T follicular helper cell (primary cell): Measurements from ENCODE around the gene THSD7A.

ENCODE experiments used
- DNase-seq: peaks from one replicate; pipeline ENCODE4 v3.0.0-alpha.2; 2020; ENCODE audit warnings: low read depth

The THSD7A gene

DNA sequence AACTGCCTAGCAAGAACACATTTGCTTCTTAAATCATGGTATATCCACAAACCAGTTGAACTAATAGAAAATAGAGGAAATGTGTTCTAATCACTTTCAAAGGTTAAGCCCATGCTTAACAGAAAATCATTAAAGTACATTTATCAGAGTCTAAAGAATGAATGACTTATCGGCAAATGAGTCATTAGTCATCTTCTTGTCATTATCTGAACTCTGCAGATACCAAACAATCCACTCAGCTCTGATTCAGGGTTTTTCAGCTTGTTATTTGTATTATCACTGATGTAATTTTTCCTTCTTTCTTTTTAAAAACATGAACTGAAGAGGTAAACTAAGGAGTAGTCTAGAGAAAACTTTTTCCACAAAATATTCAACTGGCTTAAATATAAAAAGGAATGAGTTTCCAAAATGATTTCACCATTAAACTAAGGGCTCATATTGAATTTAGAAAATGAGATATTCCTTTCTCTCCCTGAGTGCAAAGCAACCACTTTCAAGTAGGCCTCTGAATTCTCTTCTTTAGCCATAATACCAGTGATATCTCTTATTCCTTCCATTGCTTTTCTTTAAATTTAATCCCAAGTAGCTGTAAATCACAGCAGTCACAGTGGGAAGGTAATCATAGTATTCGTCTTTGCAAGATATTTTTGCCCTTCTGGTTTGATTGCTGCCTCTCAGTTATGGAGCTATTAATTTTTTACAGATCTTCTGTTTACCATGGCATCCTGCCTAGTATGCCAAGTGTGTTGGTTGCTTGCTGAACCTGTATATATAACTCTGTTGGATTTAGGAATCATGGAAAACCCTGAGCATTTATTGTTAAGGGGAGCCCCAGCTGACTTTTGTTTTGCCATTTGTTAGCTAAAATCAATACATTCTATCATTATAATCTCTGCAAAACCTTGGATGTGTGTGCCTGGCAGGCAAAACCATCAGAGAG, 125.1 kb downstream of the THSD7A start:
- no peak for DNase-seq

DNA sequence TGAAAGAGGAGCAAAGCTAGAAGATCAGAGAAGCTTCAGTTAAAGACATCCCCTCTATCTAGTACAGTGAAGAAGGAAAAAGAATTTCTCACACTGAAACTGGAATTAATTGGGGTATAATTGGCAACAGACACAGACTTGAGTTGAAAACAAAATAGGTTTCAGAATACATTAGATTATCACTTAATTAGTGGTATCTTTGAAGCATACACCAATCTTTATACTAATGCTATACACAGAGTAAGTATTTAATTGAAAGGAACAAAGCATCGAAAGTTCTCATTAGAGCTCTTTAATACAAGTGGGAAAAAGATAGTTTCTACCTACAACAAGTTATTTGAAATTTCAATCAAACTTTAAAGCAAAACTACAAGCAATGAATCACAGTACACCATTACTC, 128.2 kb downstream of the THSD7A start:
- DNase-seq = no peak

DNA sequence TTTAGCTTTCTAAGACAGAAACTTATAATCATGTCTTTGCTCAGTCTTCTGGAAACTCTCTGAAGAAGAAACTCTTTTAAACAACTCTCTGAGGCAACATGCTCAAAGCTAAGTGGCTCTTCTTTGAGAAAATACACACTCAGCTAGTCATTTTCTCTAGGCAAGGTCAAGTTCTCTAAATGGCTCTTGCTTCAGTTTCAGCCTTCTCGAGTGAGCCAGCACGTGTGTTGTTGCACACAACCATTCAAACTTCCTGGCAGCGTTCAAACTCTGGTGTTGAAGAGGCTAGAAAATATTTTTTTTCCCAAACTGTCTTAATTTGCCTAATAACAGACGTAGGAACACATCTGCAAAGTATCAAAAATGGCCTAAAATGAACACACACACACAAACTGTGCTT, 129.1 kb downstream of the THSD7A start:
- DNase-seq = no peak

DNA sequence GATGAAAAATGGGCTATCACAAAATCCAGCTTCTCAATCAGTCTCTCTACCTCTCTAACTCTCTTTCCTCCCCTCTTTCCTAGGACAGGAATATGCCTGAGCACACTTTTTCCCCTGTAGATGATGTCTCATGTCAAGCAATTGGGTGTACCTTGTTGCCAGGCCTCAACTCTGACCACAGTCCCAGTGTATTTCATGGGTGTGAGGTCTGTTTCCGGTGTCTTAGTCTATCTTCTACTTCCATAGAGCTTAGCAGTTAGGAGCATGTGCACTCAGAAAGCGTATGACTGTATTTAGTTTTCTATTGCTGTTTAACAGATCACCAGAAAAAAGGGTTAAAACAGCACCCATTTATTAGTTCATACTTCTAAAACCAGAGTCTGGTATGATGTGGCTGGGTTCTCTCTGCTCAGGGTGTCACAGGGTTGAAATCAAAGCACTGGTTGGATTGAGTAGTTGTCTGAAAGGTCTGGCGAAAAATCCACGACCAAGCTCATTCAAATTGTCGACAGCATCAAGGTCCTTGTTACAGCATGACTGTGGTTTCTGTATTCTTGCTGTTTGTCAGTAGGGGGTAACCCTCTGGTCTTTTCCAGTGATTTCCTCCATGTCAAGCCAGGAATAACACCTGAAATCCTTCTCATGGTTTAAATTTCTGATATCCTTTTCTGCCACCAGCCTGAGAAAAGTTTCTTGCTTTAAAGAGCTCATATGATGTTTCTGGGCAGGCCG, 130.0 kb downstream of the THSD7A start:
- no peak for DNase-seq

- no peak for DNase-seq
Measured at GRCh38 chr7:11699666-11700065, 132.3 kb downstream of the THSD7A start.

GRCh38 chr7:11698384-11698871, 133.6 kb downstream of the THSD7A start:
- no peak for DNase-seq

DNA sequence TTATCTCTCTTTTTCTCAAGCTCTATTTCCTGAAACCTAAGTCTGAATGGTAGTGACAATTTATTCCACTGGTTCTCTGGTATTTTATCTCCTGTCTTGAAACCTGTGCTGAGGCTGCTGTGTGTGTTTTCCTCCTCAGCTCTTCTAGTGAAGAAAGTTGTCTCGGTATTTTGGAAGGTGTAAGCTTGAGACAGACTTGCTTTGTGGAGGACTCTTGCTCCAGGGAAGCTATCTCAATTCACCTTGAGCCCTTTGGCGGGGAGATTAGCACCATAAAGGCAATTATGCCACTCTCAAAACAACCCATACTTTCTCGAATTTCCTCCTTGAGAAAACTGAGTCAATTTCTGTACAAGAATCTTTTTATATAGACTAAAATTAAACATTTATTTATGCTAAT, 141.6 kb downstream of the THSD7A start:
- DNase-seq = no peak

DNA sequence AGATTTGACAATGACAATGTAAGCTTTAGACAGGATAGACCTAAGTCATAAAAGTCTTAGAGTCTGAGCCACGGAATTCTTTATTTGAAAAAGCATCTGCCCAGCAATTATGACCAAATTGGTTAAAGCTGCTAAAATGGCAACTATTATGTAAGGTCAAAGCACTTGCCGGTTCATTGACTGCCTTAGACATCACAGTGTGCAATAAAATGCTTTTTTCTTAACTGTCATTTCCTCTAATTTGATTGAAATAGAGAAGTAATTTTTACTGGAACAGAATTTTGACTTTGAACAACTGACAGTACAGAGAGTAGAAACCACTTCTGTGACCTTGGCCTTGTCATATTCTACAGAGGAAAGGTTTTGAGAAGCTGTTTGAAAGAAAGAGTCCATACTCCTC, 142.9 kb downstream of the THSD7A start:
- DNase-seq = no peak

- DNase-seq = no peak
Measured at GRCh38 chr7:11681461-11681860, 150.5 kb downstream of the THSD7A start.

DNA sequence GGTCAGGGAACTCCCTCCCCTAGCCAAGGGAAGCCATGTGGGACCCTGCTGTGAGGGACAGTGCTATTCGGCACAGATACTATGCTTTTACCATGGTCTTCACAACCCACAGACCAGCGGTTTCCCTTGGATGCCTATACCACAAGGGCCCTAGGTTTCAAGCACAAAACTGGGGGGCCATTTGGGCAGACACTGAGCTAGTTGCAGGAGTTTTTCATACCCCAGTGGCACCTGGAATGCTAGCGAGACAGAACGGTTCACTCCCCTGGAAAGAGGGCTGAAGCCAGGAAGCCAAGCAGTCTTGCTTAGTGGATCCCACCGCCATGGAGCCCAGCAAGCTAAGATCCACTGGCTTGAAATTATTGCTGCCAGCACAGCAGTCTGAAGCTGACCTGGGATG, 156.8 kb downstream of the THSD7A start:
- DNase-seq = no peak

DNA sequence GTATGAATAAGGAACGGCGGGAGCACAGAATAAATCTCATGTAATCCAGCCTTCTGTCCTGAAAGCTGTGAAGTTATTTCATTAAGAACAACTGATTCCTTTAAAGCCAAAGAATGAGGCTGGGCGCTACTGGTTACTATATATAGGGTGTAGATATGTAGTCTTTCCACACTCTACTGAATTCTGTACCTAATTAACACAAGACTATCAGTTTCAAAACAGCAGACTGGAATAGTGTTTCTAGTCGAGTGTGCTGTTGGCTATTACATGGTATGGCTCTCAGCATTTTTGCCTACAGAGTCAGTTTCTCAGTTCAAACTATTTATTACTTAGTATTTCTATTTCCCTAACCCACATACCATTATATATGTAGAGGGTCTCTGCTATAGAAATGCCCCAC, 163.3 kb downstream of the THSD7A start:
- DNase-seq = no peak

DNA sequence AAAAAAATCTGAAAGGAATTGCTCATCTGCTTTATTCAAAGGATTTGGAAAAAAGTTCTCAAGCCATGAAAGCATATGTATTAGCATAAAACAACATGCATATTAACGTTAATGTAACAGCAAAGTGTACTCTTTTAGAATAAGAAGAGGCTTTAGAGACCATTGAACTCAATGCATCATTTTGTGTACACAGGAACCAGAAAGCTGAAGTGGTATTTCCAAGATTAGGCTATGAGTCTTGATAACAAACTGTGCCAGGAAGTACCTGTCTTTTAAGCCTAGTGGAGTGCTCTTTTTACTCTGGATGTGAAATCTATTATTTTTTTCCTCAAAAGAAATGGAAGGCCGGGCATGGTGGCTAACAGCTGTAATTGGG, 164.2 kb downstream of the THSD7A start:
- no peak for DNase-seq

GRCh38 chr7:11667071-11667809, 164.8 kb downstream of the THSD7A start:
- DNase-seq = no peak

GRCh38 chr7:11665357-11665756, 166.6 kb downstream of the THSD7A start:
- no peak for DNase-seq

DNA sequence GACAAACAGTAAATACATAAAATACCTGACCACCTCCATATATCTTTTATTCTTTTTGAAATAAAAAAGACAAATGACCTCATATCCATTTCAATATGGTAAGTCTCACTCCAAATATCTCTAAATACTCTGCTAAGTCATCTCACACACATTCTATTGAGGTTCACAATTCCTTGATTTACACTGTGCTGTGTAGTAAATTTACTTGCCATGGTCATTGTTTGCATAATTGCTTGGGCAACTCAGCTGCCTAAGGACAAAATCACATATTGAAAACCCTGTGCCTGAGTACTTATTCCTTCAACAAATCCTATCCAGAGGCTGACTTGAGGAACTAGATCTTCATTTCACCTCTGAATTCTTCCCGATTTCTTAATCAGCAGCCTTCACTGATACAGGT, 176.4 kb downstream of the THSD7A start:
- DNase-seq = no peak

DNA sequence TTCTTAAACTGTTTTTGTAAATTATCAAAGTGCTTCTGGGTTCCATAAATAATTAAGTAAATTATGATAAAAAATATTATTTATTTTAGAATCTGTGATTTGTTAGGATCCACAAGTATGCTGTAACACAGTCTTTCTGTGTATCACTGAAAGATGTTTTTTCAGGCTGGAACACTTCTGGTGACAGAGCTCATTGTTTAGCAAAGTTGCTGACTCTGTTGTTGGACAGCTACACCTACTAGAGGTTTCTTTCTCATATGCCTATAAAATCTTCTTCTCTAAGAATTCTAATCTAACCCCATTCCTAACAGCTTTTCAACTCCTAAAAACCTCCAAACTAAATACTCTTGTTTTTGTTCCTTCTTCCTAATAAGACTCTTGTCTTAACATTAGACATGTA, 176.8 kb downstream of the THSD7A start:
- no peak for DNase-seq

DNA sequence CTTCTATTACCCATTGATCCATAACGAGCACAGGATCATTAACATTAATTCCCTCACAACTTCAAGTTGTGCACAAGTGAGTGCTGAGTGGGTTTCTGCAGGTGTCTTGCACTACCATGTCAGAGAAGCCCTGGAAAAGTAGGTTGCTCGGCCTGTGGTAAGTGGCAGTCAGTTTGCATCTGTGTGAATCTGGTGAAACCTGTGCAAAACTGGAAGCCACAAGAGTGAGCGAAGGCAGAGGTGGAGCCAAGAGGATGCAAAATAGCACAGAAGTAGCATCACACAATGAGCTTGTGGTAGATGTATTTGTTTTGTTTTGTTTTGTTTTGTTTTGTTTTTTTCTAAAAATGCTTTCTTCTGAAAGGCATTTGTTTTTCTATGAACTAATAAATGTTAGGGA, 181.5 kb downstream of the THSD7A start:
- DNase-seq = no peak

DNA sequence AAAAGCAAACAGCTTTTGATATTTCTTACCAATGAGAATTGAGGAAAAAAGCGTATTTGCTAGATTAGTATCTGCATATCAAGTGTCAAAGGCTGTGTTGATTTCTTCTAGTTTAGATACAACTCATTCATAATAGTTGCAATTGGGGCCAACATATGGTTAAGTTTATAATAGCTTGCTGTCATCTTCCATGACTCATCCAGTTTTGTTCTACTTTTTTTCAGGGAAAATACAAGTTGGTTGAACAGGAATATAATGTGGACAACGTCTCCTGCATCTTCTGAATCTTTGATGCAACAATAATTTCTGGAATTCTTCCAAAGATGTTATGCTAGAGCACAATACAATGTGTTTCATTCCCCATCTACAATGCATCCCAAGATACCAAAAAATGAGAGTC, 182.0 kb downstream of the THSD7A start:
- DNase-seq = no peak

DNA sequence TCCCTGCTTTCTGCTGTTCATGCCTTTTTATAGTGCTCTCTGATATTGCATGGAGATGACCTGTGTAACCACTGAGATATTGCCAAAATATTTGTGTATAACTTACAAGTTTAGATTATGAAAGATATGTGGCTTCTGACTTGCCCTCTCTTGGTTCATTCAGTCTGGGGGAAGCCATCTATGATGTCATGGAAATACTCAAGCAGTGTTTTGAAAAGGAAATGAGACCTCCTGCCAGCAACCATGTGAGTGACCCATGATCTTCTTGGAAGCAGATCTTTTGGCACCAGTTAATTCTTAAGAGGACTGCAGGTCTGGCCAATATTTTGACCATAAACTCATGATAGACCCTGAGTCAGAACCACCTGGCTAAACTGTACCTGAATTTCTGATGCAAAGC, 183.0 kb downstream of the THSD7A start:
- DNase-seq = no peak

DNA sequence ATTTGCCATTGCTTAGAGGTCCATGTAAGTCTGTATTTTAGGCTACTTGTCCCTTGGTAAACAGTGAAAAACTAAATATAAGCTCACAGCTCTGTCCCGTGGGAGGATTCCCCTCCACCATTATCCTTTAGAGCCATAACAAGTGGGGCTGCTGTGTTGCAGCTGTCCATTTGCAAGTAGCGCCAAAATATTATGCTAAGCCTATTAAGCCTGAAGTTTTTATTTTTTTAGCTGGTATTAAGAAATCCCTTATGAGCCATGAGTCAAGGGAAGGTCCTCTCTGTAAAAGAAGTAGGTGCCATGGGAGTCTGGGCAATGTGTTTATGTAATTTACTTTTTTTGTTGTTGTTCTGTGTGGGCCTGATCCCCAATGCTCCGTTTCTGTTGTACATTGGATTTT, 183.9 kb downstream of the THSD7A start:
- DNase-seq = no peak

- no peak for DNase-seq
Measured at GRCh38 chr7:11642841-11643240, 189.2 kb downstream of the THSD7A start.

GRCh38 chr7:11642276-11642675, 189.7 kb downstream of the THSD7A start:
- no peak for DNase-seq
